HCT116 (cell line): ENCODE results near the gene CHST4. TPM values are rescaled to one million over a fixed set of nuclear protein-coding genes. Genes with fewer than 3 reads are reported as not detected.

Experiments
- ATAC-seq: fragments of 200-7000 bp; cut with Tn5 transposase; 2 replicates; pipeline ENCODE4 v1.9.1; 2020; ENCODE audit warnings: mild to moderate bottlenecking, moderate library complexity
- BruUV-seq: library from RNA; stranded (reverse); fragments of 400-500 nt; replicated peaks from 2 replicates; lab custom pipeline; 2021; lab: Mats Ljungman, UMichigan
- CTCF ChIA-PET: fragments of 300-600 bp; sonication (Branson Sonifier 250); formaldehyde crosslinking; loops from one replicate; lab custom pipeline; 2021; ENCODE audit warnings: antibody characterized with exemption; lab: Charles Lee
- POLR2A ChIA-PET: fragments of 300-600, 350-600 bp; sonication (Branson Sonifier 250); formaldehyde crosslinking; loops from one replicate; lab custom pipeline; 2021; ENCODE audit warnings: antibody characterized with exemption; lab: Charles Lee
- RAD21 ChIA-PET, 2 experiments: fragments of 300-600 bp; sonication (Branson Sonifier 250); formaldehyde crosslinking; loops; one replicate each; lab custom pipeline; 2023; ENCODE audit warnings: low total read pairs in 2 of 2; ENCODE audit not compliant: uncharacterized antibody in 2 of 2, unreplicated experiment in 2 of 2, low non-redundant PET in 1 of 2; lab: Charles Lee
- DNase-seq: peaks from one replicate; pipeline ENCODE4 v3.0.0-alpha.2; 2010; ENCODE audit warnings: low read depth, low spot score
- H2AFZ ChIP-seq: fragments of 200-600 bp; shearing (Covaris generic), sonication (generic); 2 replicates; pipeline ENCODE4 v1.6.1; 2017; ENCODE audit warnings: low read depth, mixed run types, mixed read lengths, antibody characterized with exemption, low read length; ENCODE audit not compliant: poor library complexity, severe bottlenecking
- H3K27ac ChIP-seq: 2 replicates; pipeline ENCODE4 v1.5.1; 2012; ENCODE audit warnings: low read depth, low read length
- H3K27me3 ChIP-seq: fragments of 200-600 bp; sonication (generic); 2 replicates; pipeline ENCODE4 v1.6.1; 2016; ENCODE audit warnings: mixed run types, low read length, mixed read lengths; ENCODE audit not compliant: insufficient read depth
- H3K36me3 ChIP-seq, 2 experiments: fragments of 200-500 bp in 1 of 2; fragments of 200-600 bp in 1 of 2; sonication (Bioruptor generic) in 1 of 2; sonication (generic) in 1 of 2; 2 replicates each; pipeline versions ENCODE4 v1.5.1 to v1.6.1; 2014 to 2016; ENCODE audit warnings: low read length in 2 of 2, inconsistent platforms in 1 of 2, mixed read lengths in 1 of 2, mixed run types in 1 of 2; ENCODE audit not compliant: insufficient read depth in 2 of 2, control insufficient read depth in 1 of 2
- H3K4me1 ChIP-seq, 2 experiments: fragments of 200-600 bp in 1 of 2; sonication (generic) in 1 of 2; 2 replicates each; pipeline versions ENCODE4 v1.5.1 to v1.6.1; 2012 to 2017; ENCODE audit warnings: low read length in 2 of 2, inconsistent platforms in 1 of 2, mild to moderate bottlenecking in 1 of 2, mixed read lengths in 1 of 2, mixed run types in 1 of 2, moderate library complexity in 1 of 2; ENCODE audit not compliant: insufficient read depth in 2 of 2, control insufficient read depth in 1 of 2
- H3K4me2 ChIP-seq: fragments of 200-600 bp; sonication (generic); 2 replicates; pipeline ENCODE4 v1.6.1; 2017; ENCODE audit warnings: mixed run types, low read length, mixed read lengths
- H3K4me3 ChIP-seq, 2 experiments: fragments of 200-600 bp in 1 of 2; sonication (generic) in 1 of 2; replicated peaks in 1 of 2; 2 replicates each; pipeline ENCODE4 v1.5.1; 2011 to 2016; ENCODE audit warnings: low read length in 2 of 2, control low read depth in 1 of 2, low read depth in 1 of 2, mild to moderate bottlenecking in 1 of 2, mixed read lengths in 1 of 2, mixed run types in 1 of 2
- H3K79me2 ChIP-seq: fragments of 200-600 bp; sonication (generic); 2 replicates; pipeline ENCODE4 v1.6.1; 2017; ENCODE audit warnings: mild to moderate bottlenecking, mixed run types, low read length, moderate library complexity, mixed read lengths; ENCODE audit not compliant: insufficient read depth
- H3K9ac ChIP-seq: fragments of 200-600 bp; sonication (generic); 2 replicates; pipeline ENCODE4 v1.6.1; 2016; ENCODE audit warnings: low read length, mixed read lengths
- H3K9me2 ChIP-seq: fragments of 200-600 bp; sonication (generic), shearing (Covaris generic); 2 replicates; pipeline ENCODE4 v1.6.1; 2017; ENCODE audit warnings: mixed run types, mild to moderate bottlenecking, moderate library complexity; ENCODE audit not compliant: insufficient read depth
- H3K9me3 ChIP-seq, 2 experiments: fragments of 200-500 bp in 1 of 2; fragments of 200-600 bp in 1 of 2; sonication (Bioruptor generic) in 1 of 2; sonication (generic) in 1 of 2; 2 replicates each; pipeline ENCODE4 v1.6.1; 2014 to 2017; ENCODE audit warnings: low read length in 2 of 2, mixed read lengths in 2 of 2, inconsistent platforms in 1 of 2, low read depth in 1 of 2, mild to moderate bottlenecking in 1 of 2, mixed run types in 1 of 2, moderate library complexity in 1 of 2; ENCODE audit not compliant: control insufficient read depth in 1 of 2, insufficient read depth in 1 of 2
- H4K20me1 ChIP-seq: fragments of 200-600 bp; sonication (generic), shearing (Covaris generic); 2 replicates; pipeline ENCODE4 v1.6.1; 2017; ENCODE audit warnings: mixed run types, mild to moderate bottlenecking, moderate library complexity; ENCODE audit not compliant: insufficient read depth
- CBX3 ChIP-seq: IDR thresholded peaks from 2 replicates; pipeline ENCODE4 v1.6.1; 2012; ENCODE audit warnings: low read depth
- CEBPB ChIP-seq: IDR thresholded peaks from 2 replicates; pipeline ENCODE4 v1.6.1; 2012; ENCODE audit warnings: low read depth
- ELF1 ChIP-seq: IDR thresholded peaks from 2 replicates; pipeline ENCODE4 v1.6.1; 2012; ENCODE audit warnings: low read depth, borderline replicate concordance
- EZH2phosphoT487 ChIP-seq: fragments of 200-600 bp; IDR thresholded peaks from 2 replicates; pipeline ENCODE4 v1.6.1; 2018; ENCODE audit warnings: antibody characterized with exemption, borderline replicate concordance
- RAD21 ChIP-seq: IDR thresholded peaks from 2 replicates; pipeline ENCODE4 v1.6.1; 2012; ENCODE audit warnings: low read depth, mild to moderate bottlenecking
- SIN3A ChIP-seq: IDR thresholded peaks from 2 replicates; pipeline ENCODE4 v1.6.1; 2012; ENCODE audit warnings: low read depth
- SRF ChIP-seq: IDR thresholded peaks from 2 replicates; pipeline ENCODE4 v1.6.1; 2012; ENCODE audit warnings: low read depth
- YY1 ChIP-seq: IDR thresholded peaks from 2 replicates; pipeline ENCODE4 v1.6.1; 2011; ENCODE audit warnings: low read length, low read depth, moderate library complexity, mild to moderate bottlenecking; ENCODE audit not compliant: insufficient replicate concordance; ENCODE audit errors: extremely low read depth
- intact Hi-C: fragments of 100-400 bp; cut with micrococcal nuclease; formaldehyde crosslinking; loops from 2 replicates; pipeline ENCODE4 v1.10.0; 2022
- total RNA-seq: library from RNA; stranded (reverse); gene quantifications from one replicate; pipeline ENCODE4 v1.2.1, GENCODE V29; 2021; ENCODE audit not compliant: unreplicated experiment
- TF ChIP-seq, protein P1 (sequence below): IDR thresholded peaks from 2 replicates; pipeline ENCODE4 v1.6.1; 2012; ENCODE audit warnings: low read depth
- TF ChIP-seq, protein P2 (sequence below): IDR thresholded peaks from 2 replicates; pipeline ENCODE4 v1.6.1; 2012
- TF ChIP-seq, protein P3 (sequence below): IDR thresholded peaks from 2 replicates; pipeline ENCODE4 v1.6.1; 2011; ENCODE audit warnings: mild to moderate bottlenecking, low read length, moderate library complexity; ENCODE audit not compliant: insufficient replicate concordance; ENCODE audit errors: extremely low read depth

CHST4 gene
- total RNA-seq, 1 experiment from 2014 or later, result 0.59 TPM

DNA sequence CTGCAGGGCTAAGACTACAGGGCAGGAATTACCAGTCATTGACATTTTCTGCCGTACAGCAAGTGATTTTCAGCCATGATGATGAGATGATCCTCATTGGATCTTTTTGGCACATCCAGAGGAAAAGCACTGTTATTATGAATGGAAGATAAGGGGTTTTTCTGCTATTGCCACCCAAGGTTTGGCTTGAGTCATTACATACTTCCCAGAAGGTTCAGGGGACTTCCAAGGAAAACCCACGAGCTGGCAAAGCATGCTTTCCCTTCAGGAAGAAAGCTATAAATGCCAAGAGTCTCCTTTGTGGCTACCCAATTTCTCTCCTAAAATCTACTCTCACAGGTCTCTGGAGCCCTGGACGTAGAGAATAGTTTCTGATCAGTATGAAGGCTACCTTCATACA lies 6.1 kb downstream of the CHST4 start:
- no peaks in the 10 kb centered on the region for H3K9me3 ChIP-seq
- no peaks in the 10 kb centered on the region for H3K79me2 ChIP-seq
- ChIA-PET RAD21 (no interaction called here), POLR2A (no interaction called here), CTCF (interaction anchor here (1.0 kb wide), 2 partner anchors 9 to 10 kb away, joined by 3 read pairs; no protein-coding TSS in a partner anchor)
- no peaks in the 10 kb centered on the region for H3K27me3 ChIP-seq
- no peak overlapping the region for H2AFZ ChIP-seq
- no peak overlapping the region for H3K4me2 ChIP-seq
- H3K27ac ChIP-seq, result no peak overlapping the region
- ATAC-seq (no peak), DNase-seq (no peak)
- no peaks in the 10 kb centered on the region for H3K9me2 ChIP-seq
- H4K20me1 ChIP-seq, result no peaks in the 10 kb centered on the region
- H3K4me1 ChIP-seq, result no peaks in the 10 kb centered on the region
- TF ChIP-seq, protein P1, sequence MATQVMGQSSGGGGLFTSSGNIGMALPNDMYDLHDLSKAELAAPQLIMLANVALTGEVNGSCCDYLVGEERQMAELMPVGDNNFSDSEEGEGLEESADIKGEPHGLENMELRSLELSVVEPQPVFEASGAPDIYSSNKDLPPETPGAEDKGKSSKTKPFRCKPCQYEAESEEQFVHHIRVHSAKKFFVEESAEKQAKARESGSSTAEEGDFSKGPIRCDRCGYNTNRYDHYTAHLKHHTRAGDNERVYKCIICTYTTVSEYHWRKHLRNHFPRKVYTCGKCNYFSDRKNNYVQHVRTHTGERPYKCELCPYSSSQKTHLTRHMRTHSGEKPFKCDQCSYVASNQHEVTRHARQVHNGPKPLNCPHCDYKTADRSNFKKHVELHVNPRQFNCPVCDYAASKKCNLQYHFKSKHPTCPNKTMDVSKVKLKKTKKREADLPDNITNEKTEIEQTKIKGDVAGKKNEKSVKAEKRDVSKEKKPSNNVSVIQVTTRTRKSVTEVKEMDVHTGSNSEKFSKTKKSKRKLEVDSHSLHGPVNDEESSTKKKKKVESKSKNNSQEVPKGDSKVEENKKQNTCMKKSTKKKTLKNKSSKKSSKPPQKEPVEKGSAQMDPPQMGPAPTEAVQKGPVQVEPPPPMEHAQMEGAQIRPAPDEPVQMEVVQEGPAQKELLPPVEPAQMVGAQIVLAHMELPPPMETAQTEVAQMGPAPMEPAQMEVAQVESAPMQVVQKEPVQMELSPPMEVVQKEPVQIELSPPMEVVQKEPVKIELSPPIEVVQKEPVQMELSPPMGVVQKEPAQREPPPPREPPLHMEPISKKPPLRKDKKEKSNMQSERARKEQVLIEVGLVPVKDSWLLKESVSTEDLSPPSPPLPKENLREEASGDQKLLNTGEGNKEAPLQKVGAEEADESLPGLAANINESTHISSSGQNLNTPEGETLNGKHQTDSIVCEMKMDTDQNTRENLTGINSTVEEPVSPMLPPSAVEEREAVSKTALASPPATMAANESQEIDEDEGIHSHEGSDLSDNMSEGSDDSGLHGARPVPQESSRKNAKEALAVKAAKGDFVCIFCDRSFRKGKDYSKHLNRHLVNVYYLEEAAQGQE, result no peak
- TF ChIP-seq, protein P2, sequence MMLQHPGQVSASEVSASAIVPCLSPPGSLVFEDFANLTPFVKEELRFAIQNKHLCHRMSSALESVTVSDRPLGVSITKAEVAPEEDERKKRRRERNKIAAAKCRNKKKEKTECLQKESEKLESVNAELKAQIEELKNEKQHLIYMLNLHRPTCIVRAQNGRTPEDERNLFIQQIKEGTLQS, result no peak
- TF ChIP-seq RAD21, result no peak
- TF ChIP-seq, protein P3, sequence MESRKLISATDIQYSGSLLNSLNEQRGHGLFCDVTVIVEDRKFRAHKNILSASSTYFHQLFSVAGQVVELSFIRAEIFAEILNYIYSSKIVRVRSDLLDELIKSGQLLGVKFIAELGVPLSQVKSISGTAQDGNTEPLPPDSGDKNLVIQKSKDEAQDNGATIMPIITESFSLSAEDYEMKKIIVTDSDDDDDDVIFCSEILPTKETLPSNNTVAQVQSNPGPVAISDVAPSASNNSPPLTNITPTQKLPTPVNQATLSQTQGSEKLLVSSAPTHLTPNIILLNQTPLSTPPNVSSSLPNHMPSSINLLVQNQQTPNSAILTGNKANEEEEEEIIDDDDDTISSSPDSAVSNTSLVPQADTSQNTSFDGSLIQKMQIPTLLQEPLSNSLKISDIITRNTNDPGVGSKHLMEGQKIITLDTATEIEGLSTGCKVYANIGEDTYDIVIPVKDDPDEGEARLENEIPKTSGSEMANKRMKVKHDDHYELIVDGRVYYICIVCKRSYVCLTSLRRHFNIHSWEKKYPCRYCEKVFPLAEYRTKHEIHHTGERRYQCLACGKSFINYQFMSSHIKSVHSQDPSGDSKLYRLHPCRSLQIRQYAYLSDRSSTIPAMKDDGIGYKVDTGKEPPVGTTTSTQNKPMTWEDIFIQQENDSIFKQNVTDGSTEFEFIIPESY, result no peak
- no peak for TF ChIP-seq SRF
- no peak for TF ChIP-seq EZH2phosphoT487
- no peak for TF ChIP-seq ELF1
- TF ChIP-seq YY1, result no peak
- no peak for TF ChIP-seq SIN3A
- TF ChIP-seq CEBPB, result no peak
- no peak for TF ChIP-seq CBX3
- H3K9ac ChIP-seq, result no peak overlapping the region
- no peak overlapping the region for H3K4me3 ChIP-seq
- BruUV-seq, result no TSS peak
- H3K36me3 ChIP-seq, result no peaks in the 10 kb centered on the region
- intact Hi-C loops, result no loop called here
